T-helper 9 cell (primary cell): ENCODE measurements around the gene PPARG.
"Not testable (repeated sequence)": the region's sequence is repeated elsewhere in the genome, so short reads cannot be mapped to it uniquely, and the experiment has no call there.

ENCODE experiments used
- DNase-seq: peaks from one replicate; pipeline ENCODE4 v3.0.0-alpha.2; 2020

The PPARG gene

DNA sequence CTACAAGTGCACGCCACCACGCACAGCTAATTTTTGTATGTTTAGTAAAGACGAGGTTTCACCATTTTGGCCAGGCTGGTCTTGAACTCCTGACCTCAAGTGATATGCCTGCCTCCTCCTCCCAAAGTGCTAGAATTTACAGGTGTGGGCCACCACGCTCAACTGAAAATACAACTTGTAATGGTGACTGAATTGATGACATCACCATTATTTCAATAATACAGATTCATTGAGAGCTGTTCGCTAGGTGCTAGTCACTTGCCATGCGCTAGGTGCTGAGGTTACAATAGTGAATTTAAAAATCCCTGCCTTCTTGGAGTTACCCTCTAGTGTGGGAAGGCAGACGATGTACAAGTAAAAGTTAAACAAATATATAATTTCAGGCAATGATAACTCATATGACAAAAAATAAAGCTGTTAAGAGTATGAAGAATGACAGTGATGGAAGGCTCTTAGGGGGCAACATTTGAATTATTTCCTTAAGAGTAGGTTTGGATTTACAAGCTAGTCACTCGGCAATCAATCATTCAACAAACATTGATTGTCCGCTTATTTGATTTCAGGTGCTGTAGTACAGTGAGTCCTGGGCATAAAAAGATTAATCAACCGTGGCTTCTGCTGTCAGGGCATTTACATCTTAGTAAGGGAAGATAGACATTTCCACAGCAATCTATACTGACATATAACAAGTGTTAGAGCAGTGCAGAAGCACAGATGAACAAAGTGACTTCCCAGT lies 9.1 kb upstream of the PPARG start:
- DNase-seq = no peak

DNA sequence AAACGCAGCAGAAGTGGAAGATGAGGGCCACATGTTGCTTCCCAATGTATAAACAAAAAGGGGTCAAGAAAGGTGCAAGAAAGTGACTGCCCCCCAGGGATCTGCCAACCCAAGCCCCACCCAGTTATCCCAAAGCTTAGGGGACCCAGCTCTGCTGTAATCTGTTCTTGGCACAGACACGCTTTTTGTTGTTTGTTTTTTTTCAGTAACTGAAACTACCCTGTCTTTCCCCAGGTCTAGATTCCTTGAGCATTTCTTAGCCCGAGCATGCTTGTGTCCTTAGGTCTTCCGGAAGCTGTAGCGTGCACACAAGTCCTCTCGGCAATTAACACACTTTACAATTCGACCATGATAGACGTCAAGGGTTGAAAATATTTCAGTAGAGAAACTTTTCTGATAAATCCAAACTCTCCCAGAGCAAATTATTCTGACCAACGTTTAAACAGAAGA lies 8.5 kb upstream of the PPARG start:
- DNase-seq = no peak

DNA sequence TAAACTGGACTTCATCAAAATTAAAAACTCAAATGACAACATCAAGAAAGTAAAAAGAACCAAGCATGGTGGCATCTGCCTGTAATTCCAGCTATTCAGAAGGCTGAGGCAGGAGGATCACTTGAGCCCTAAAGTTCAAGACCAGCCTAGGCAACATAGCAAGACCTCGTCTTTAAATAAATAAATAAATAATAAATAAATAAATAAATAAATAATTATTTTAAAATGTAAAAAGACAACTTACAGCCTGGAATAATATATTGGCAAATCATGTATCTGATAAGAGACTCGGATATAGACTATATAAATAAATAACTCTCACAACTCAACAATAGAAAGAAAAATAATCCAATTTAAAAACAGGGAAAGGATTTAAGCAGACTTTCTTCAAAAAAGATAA lies 4.3 kb upstream of the PPARG start:
- DNase-seq = no peak

DNA sequence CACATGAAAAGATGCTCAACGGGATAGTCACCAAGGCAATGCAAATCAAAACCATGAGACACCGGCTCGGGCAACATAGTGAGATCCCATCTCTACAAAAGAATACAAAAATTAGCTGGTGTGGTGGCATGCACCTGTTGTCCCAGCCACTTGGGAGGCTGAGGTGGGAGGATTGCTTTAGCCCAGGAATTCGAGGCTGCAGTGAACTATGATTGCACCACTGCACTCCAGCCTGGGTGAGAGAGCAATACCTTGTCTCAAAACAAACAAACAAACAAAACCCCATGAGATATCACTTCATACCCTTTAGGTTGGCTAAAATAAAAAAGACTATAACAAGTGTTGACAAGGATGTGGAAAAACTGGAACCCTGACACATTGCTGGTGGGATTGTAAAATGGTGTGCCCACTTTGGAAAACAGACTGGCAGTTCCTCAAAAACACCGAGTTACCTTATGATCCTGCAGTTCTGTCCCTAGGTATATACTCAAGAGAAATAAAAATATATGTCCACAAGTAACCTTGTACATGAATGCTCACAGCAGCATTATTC lies 3.8 kb upstream of the PPARG start:
- no peak for DNase-seq

DNA sequence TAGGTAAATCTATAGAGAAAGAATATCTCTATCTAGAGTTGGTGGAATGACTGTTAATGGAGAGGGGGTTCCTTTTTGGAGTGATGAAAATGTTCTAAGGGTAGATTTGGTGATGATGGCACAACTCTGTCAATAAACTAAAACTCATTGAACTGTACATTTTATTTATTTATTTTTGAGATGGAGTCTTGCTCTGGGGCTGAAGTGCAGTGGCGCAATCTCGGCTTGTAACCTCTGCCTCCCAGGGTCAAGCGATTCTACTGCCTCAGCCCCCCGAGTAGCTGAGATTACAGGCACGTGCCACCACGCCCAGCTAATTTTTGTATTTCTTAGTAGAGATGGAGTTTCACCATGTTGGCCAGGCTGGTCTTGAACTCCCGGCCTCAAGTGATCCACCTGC lies 3.1 kb upstream of the PPARG start:
- DNase-seq = not testable (repeated sequence)

DNA sequence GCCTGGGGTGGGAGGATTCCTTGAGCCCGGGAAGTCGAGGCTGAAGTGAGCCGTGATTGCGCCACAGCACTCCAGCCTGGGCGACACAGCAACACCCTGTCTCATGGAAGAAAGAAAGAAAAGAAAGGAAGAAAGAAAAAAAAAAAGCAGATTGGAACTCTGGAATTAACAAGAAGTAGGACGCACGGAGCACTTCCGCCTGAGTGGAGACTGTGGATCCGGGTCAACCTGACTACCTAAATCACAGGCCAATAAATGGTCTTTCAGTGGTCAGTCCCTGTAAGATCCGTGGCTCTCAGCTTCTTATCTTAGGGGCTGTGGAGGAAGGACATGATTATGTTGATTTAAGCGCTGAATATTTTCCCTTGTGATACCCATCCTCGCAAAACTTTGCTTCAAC lies 2.4 kb upstream of the PPARG start:
- DNase-seq = no peak

DNA sequence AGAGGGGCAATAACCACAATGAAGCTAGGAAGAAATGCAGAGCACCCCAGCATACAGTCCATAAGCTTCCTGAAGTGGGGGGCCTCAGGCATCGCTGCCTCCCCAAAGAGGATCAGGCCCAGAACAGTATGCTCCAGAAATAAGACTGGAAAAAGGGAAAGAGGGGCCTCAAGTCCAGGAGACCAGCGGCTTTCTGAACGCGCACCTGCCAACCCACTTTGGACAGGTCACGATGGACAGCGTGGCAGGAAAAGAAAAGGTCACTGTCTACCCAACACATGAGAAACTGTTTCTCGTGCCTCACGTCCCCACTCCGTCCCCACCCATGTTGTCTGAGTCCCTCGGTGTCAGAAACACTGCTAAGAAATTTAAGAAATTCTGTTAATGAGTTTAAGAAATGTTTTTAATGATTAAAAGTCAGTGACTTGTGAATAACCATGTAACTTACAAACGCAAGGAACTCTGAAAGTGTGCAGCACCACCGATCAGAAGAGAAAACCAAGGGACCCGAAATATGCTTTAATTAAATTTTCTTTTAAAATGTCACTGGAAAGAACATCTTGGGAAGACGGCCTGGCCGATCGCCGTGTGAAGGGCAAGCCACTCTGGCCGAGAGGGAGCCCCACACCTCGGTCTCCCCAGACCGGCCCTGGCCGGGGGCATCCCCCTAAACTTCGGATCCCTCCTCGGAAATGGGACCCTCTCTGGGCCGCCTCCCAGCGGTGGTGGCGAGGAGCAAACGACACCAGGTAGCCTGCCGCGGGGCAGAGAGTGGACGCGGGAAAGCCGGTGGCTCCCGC lies 1.7 kb upstream of the PPARG start:
- no peak for DNase-seq

DNA sequence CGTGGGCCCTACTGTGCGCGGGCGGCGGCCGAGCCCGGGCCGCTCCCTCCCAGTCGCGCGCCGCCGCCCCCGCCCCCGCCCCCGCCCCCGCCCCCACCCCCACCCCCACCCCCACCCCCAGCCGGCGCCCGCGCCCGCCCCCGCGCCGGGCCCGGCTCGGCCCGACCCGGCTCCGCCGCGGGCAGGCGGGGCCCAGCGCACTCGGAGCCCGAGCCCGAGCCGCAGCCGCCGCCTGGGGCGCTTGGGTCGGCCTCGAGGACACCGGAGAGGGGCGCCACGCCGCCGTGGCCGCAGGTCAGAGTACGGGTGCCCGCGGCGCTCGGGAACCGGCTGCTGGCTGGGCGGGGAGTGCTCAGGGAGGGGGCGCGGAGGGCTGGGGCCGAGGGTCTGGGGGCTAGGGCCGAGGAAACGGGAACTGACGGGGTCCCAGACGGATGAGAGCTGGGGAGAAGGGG lies 1.1 kb upstream of the PPARG start:
- DNase-seq = no peak

DNA sequence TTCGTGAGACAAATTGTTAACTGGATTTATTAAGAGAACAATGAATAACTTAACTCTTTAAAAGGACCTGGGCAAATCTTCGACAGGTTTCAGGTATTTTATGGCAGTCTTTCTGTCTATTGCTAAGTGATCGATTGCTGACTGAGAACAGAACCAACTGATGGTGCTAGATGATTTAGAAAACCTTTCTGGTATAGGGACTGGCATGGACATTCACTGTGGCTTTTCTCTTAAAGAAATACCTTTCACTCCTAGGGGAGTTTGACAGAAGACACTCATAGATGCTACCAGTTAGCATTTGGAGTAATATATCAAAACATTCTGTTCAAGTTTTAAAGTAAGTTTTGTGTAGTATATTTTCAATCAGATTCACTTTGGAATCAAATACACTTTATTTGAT lies 654 bp downstream of the PPARG start:
- no peak for DNase-seq

DNA sequence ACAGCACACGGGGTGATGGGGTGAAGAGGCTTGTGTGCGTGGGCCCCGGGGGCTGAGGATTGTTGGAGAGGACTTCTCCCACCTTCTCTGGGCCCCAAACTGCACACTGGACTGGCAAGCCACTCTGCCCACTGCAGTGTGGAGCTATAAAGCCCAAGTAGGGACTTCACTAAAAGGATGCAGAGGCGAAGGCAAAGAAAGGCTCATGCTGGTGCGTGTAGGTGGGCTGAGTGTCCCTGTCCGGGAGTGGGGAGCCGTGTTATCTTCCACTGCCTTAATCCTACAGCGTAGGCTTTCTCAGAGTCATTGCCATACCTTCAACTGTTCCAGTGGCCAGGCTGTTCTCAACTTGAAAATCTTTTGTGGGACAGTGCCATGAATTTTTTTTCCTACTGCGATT lies 3.9 kb downstream of the PPARG start:
- no peak for DNase-seq

DNA sequence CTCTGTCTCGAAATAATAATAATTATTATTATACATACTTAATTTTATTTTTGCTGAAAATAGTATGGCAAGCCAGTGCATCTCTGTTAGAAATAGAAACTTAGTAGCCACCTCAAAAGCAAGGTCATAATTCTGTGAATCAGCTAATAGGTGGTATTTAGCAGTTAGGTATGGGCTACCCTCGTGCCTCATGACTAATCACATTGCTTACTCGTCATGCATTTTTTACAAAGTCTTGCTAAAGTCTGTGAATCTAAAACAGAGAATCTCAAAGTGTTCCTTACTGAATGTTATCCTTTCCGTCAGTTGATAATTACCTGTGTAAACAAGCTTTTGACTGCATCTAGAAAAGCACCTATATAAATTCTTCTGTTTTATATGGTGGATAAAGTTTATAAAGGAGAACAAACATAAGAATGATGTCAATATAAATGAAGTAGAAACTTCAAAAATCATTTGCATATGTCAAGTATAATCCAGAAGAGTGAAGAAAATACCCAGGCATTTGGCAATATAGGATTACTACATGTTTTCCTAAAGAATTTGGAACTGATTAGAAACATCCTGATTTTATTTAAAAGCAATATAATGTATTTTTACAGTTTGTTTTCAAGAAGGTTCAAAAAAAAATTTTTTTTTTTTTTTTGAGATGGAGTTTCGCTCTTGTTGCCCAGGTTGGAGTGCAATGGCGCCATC lies 6.2 kb downstream of the PPARG start:
- DNase-seq = no peak

DNA sequence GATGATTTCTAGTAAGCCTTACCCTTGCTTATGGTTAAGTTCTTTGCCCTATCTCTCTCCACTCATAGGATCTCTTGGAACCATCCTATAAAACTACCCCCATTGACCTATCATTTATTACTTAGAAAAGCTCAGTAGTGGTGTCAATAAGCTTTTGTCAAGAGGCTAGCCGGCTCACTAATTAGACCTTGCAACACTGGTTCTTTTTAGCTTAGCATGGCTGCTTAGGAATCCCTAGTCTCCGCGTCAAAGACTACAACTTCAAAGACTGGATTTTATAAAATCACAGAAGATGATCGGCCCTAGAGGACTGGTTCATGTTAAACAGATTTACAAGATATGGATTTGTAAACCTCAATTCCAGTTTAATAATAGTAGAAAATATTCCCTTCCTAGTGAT lies 7.6 kb downstream of the PPARG start:
- DNase-seq = no peak

DNA sequence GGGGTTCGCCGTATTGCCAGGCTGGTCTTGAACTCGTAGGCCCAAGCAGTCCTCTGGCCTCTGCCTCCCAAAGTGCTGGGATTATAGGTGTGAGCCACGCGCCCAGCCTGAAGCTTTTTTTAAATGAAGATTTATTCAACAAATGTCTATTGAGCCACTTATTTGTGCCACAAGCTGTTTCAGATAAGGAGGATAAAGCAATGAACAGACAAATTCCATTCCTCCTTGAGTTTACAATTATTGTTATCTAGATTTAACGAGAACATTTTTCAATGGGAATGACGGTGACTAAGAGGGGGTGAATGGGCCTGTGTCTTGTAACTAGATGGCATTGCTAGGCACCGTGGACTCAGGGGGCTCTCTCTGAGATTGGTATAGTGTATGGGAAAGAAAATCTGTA lies 10.2 kb downstream of the PPARG start:
- DNase-seq = no peak

DNA sequence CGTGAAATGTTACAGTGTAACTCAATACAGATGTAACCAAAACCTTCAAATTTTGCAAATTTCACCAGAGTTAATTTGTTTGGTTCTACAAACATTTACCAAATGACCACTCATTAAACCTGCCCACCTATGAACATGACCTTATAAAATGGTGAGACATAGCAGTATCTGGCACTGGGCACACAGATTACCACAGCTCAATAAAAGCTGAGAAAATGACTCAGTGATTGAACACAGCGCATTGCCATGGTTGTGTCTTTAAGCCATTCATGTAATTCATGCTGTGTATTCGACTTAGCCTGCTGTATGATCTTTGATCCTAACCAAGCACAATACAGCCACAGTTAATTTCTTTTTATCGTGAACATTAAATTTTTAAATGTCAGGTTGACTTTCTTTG lies 11.3 kb downstream of the PPARG start:
- no peak for DNase-seq

DNA sequence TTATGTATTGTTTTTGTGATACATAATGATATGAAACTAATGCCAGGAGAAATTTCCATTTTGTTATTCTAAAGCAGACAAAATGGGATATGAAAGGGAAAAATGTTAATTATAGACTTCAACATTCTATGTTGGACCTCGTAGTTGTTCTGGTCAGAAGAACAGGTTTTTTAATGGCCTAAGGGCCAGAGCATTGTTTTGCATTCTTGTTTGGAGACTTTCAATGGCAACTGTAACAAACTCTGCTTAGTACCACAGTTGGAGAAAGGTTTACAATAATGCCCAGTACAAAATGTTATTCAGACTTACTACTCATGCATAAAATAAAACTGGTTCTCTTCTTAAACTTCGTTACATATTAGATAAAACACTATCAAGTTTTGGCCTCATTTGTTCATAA lies 12.2 kb downstream of the PPARG start:
- DNase-seq = no peak

DNA sequence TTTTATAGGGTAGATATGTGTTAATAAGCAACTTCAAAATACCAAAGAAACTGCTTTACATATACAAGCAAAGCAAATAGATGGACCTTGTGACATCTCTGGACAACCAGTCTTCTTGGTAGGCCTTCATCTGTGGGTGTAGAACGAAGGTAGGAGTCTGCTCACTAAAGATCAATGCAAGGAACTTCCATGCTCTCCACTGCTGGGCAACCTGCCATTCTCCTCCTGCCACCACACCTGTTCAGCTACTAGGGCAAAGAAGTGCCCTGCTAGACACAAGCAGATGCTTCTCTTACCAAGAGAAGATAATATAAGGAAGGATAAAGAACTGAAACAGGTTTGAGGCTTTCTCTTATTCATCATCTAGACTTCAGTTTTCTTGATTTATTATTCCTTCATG lies 12.6 kb downstream of the PPARG start:
- DNase-seq = no peak

DNA sequence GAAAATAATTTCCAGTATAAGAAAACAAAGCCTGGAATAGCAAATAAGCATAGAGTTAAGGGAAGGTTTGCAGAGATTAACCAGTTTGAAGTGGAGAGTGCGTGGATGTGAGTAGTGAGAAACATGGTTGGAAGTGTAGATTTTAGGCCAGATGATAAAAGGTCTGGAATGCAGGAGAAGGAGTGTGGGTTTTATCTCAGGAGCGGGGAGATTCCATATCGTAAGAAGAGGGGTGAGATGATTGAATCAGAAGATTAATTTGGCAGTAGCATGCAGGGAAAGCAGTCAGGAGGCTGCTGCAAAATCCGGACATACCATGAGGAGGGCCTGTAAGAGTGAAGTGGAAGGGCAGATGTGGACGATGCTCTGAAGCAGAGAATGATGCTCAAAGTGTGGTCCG lies 13.7 kb downstream of the PPARG start:
- no peak for DNase-seq

DNA sequence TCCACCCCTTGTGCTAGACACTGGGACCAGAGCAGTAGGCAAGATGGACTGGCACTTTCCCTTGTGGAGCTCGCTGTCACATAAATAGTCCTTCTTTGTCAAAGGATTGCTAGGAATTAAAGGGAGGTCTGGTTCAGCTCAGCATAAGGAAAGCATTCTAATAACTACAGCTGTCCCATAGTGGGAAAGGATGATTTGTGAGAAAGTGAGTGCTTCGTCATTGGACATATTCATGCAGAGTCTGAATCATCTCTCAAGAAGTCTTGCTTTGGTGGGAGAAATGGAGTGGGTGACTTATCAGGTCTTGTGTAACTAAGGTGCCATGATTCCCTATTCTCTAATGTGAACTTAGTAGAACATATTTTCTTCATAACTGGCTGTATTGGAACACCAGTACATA lies 14.7 kb downstream of the PPARG start:
- DNase-seq = no peak

DNA sequence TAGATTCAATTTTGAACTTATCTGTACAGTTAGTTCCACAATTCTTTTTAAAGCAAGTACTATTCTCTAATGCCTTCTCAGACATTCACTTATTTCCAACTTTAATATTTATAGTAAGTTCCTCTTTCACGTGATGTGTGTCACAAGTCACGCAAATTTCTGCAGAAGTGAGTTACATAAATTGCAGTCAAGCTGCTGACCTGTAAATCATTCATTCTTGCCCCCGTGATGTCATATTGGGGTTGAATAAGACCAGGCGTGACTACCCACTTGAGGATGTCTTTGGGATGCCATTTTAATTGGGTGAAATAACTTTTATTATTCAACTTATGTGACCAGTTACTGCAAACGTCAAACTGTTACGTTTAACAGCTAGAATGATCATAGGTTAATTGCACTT lies 15.1 kb downstream of the PPARG start:
- DNase-seq = no peak

DNA sequence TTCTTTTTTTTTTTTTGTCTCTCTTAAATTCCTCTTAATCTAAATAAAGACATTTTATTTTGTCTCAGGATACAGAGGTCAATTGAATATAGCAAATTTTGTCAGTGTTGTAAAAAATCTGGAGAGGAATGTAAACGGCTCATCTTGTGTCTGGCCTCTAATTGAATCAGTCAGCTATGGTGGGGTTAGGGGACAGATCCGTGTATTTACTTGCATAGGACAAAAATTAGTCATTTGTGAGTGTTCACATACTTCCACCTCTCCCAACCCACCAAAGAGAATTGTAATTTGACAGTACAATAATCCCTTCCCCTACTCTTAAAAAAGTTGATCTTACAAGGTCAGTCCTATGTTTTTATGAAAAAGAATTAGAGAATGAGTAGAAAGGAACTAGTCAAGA lies 18.3 kb downstream of the PPARG start:
- DNase-seq = no peak

DNA sequence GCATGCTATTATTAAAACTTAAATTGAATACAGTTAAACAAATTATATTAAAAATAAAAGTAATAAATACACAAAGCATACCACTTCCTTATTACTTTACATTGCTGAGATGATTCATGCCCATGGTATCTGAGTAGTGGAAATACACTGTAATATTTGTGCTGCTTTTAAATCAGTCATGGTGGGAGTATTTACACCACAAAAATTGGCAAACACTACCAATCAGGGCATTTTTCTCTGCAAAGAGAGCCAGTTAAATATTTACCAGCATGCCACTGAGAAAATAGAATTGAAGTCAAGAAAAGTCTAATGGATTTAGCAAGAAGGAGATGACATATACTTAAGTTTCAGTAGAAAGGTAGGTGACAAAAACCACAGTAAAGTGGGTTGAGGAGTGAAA lies 19.6 kb downstream of the PPARG start:
- no peak for DNase-seq

DNA sequence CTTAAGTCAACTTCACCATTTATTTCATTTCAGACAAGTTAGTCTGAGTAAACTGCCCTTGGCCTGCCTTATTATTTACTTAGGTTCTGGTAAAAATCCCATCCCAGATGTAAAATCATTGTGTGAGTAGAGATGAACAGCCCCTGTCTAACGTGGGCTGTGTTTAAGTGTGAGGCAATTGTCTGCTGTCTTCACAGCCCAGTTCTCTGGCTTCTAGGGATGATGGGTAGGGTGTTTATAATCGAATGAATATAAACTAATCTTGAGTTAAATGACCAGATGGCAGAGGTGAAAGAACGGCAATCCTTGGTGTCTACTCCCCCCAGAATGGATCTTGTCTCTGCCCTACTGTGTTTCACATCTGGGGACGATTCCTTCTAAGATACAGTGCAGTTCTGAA lies 20.8 kb downstream of the PPARG start:
- no peak for DNase-seq

DNA sequence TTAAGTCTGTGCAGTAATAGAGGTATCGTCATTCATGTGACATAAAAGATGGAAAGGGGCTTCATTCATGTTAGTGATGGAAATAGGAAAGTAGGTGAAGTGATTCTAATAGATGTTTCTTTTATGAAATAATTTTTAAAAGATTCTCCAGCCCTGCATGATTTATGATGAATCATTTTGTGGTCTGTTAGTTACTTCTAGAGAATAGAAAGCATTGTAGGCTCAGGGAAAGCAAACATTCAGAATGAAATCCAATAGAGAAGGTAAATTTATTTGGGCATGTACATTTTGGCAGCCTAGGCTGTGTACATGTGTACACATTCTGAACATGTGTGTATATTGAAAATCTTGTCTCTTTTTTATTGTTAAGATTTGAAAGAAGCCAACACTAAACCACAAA lies 23.1 kb downstream of the PPARG start:
- DNase-seq = no peak

DNA sequence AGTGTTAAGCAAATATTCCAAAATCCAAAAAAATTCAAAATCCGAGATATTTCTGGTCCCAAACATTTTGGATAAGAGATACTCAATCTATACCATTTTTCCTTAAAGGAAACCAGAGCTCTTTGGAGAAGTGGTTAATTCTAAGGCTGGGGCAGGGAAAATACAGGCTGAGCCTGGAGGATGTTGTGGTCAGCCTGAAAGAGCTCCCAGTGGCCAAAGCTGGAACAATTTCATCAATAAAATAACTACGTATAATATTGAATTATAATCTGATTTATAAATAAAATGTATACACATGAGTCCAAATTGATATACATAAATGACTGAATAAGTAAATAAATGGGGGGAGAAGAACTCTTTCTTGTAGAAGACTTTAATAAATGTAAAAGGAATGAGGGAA lies 24.6 kb downstream of the PPARG start:
- DNase-seq = no peak
